Uterus (tissue), 4 donors: ENCODE results near the gene STPG2. TPM values are rescaled to one million over a fixed set of nuclear protein-coding genes. Genes with fewer than 3 reads are reported as not detected.

ENCODE experiments used
- DNase-seq, 2 donors: peaks; one replicate each; pipeline ENCODE4 v3.0.0-alpha.2; 2019 to 2020
- H3K27ac ChIP-seq, 2 donors: fragments of 200-600 bp; sonication (generic); 1 replicate in 1 of 2; 2 replicates in 1 of 2; pipeline ENCODE4 v1.5.1; 2016 to 2018
- H3K27me3 ChIP-seq, 2 donors: fragments of 200-600 bp; sonication (generic); one replicate each; pipeline ENCODE4 v1.5.1; 2018 to 2019; ENCODE audit warnings: control low read depth in 1 of 2
- H3K36me3 ChIP-seq, 2 donors: fragments of 200-600 bp; sonication (generic); one replicate each; pipeline ENCODE4 v1.5.1; 2019; ENCODE audit warnings: control low read depth in 1 of 2
- H3K4me1 ChIP-seq, 2 donors: fragments of 200-600 bp; sonication (generic); one replicate each; pipeline ENCODE4 v1.5.1; 2018 to 2019; ENCODE audit warnings: control low read depth in 1 of 2
- H3K4me3 ChIP-seq, 2 donors: fragments of 200-600 bp; sonication (generic); 1 replicate in 1 of 2; 2 replicates in 1 of 2; pipeline ENCODE4 v1.5.1; 2018 to 2019; ENCODE audit warnings: mild to moderate bottlenecking in 1 of 2
- H3K9me3 ChIP-seq, 2 donors: fragments of 200-600 bp; sonication (generic); one replicate each; pipeline ENCODE4 v1.5.1; 2019; ENCODE audit warnings: control low read depth in 1 of 2
- CTCF ChIP-seq, 4 experiments: fragments of 200-600 bp in 2 of 4; fragments of 450-650 bp in 2 of 4; sonication (generic) in 2 of 4; IDR thresholded peaks; one replicate each; pipeline ENCODE4 v1.5.1; 2016 to 2019; ENCODE audit warnings: antibody characterized with exemption in 4 of 4, mild to moderate bottlenecking in 2 of 4, moderate library complexity in 1 of 4
- POLR2A ChIP-seq, 2 donors: fragments of 450-650 bp; IDR thresholded peaks; one replicate each; pipeline ENCODE4 v1.6.1; 2016; ENCODE audit warnings: antibody characterized with exemption in 2 of 2, mild to moderate bottlenecking in 1 of 2, moderate library complexity in 1 of 2
- intact Hi-C: fragments of 100-400 bp; cut with DNase I; formaldehyde crosslinking; loops from one replicate; pipeline ENCODE4 v1.15.1; 2023; ENCODE audit warnings: low total_unique reads
- total RNA-seq, 4 donors: library from RNA; depleted of rRNA in 3 of 4; stranded (reverse); fragments of >200 nt in 3 of 4; gene quantifications; one replicate each; pipeline versions ENCODE4 v1.1.0 to v1.2.4, GENCODE V29; 2014 to 2023
- donor health status: DM: yes; HTN: yes; CAD: no.

Gene STPG2
- total RNA-seq, 4 donors from 2014 or later: 0.26 to 1.0 (median 0.61) TPM; not detected in 1

- intact Hi-C loops: no loop called here
- Histone ChIP-seq H3K27ac (no peak overlapping the region), H3K9me3 (no peaks in the 10 kb centered on the region), H3K36me3 (no peaks in the 10 kb centered on the region), H3K4me1 (no peaks in the 10 kb centered on the region), H3K4me3 (no peak overlapping the region), H3K27me3 (no peaks in the 10 kb centered on the region)
- TF ChIP-seq CTCF (IDR thresholded peaks at IDR 0.05) (no peak), POLR2A (IDR thresholded peaks at IDR 0.05) (no peak)
- DNase-seq: no peak
Observed at GRCh38 chr4:97662133-97662532, 481.1 kb downstream of the STPG2 start.

GRCh38 chr4:97656044-97656720 is 487.1 kb downstream of the STPG2 start:
- no peak overlapping the region for H3K27ac ChIP-seq
- no peak overlapping the region for H3K4me3 ChIP-seq
- intact Hi-C loops: no loop called here
- H3K36me3 ChIP-seq: no peaks in the 10 kb centered on the region
- no peaks in the 10 kb centered on the region for H3K4me1 ChIP-seq
- TF ChIP-seq CTCF (IDR thresholded peaks at IDR 0.05) (no peak), POLR2A (IDR thresholded peaks at IDR 0.05) (no peak)
- no peak for DNase-seq
- no peaks in the 10 kb centered on the region for H3K9me3 ChIP-seq
- no peaks in the 10 kb centered on the region for H3K27me3 ChIP-seq

- DNase-seq: no peak
- TF ChIP-seq CTCF (IDR thresholded peaks at IDR 0.05) (no peak), POLR2A (IDR thresholded peaks at IDR 0.05) (no peak)
- H3K9me3 ChIP-seq: no peaks in the 10 kb centered on the region
- no peak overlapping the region for H3K27ac ChIP-seq
- H3K27me3 ChIP-seq: no peaks in the 10 kb centered on the region
- no peak overlapping the region for H3K4me3 ChIP-seq
- no peaks in the 10 kb centered on the region for H3K36me3 ChIP-seq
- no peaks in the 10 kb centered on the region for H3K4me1 ChIP-seq
- intact Hi-C loops: no loop called here
Observed at GRCh38 chr4:97653701-97654100, 489.6 kb downstream of the STPG2 start.

GRCh38 chr4:97646997-97647396 is 496.3 kb downstream of the STPG2 start:
- DNase-seq: no peak
- Histone ChIP-seq H3K4me1 (no peaks in the 10 kb centered on the region), H3K9me3 (no peaks in the 10 kb centered on the region), H3K27ac (no peak overlapping the region), H3K27me3 (no peaks in the 10 kb centered on the region), H3K36me3 (no peaks in the 10 kb centered on the region), H3K4me3 (no peak overlapping the region)
- TF ChIP-seq CTCF (IDR thresholded peaks at IDR 0.05): no peak
- no peak for TF ChIP-seq POLR2A (IDR thresholded peaks at IDR 0.05)
- intact Hi-C loops: no loop called here

- H3K4me3 ChIP-seq: no peak overlapping the region
- no peaks in the 10 kb centered on the region for H3K36me3 ChIP-seq
- no peaks in the 10 kb centered on the region for H3K9me3 ChIP-seq
- DNase-seq: no peak
- intact Hi-C loops: no loop called here
- H3K27me3 ChIP-seq: no peaks in the 10 kb centered on the region
- no peak for TF ChIP-seq CTCF (IDR thresholded peaks at IDR 0.05)
- TF ChIP-seq POLR2A (IDR thresholded peaks at IDR 0.05): no peak
- no peaks in the 10 kb centered on the region for H3K4me1 ChIP-seq
- H3K27ac ChIP-seq: no peak overlapping the region
Observed at GRCh38 chr4:97645071-97645821, 498.0 kb downstream of the STPG2 start.
